Measurements from ENCODE around the gene SLC34A1.

Gene SLC34A1

DNA sequence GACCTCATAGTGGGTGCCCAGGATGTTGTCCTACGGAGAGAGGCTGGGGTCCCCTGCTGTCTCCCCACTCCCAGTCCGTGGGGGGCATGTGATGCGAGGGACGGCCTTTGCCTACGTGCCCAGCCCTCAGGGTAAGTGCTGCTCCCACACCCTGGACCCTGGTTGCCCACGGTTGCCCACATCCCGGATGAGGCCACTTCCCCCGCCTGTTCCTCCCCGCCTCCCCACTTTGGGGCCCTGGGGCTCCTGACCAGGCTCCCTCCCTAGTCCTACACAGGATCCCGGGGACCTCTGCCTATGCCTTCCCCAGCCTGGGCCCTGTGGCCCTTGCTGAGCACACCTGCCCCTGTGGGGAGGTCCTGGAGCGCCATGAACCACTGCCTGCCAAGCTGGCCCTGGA is 1.5 kb downstream of the SLC34A1 start:
- in situ Hi-C loops (cut with HindIII; ENCODE audit: low sequenced_read_pairs): no loop called here

DNA sequence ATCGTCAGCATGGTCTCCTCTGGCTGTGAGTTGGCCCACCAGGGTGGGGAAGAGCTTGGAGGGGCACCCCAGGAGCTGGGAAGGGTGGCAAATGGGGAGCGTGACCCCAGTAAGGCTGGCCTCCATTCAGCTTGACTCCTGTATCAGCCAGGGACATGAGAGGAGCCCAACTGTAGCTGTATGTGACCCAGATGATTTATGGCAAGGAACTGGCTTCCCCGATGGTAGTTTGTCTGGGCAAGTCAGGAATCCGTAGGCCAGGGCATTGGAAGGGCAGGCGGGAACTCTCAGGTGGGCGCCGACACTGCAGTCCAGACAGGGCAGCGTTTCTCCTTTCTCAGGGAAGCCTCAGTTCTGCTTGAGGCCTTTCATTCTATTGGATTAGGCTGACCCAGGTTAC is 2.3 kb downstream of the SLC34A1 start:
- in situ Hi-C loops (cut with HindIII; ENCODE audit: low sequenced_read_pairs): no loop called here

DNA sequence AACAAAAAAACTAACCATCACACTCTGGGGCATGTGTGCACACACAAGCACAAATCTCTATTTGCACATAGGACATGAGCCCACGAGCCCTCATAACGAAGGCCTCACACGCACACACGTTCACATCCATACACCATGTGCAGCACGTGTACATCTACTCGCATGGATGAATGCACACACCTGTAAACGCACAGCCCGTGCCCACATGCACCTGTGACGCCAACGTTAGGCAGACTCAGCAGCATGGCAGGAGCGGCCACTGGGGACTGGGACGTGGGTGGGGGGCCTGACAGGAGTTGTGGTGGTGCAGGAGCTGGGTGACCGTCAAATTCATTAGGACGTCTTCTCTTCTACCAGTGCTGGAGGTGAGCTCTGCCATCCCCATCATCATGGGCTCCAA is 3.2 kb downstream of the SLC34A1 start:
- in situ Hi-C loops (cut with HindIII; ENCODE audit: low sequenced_read_pairs): no loop called here

DNA sequence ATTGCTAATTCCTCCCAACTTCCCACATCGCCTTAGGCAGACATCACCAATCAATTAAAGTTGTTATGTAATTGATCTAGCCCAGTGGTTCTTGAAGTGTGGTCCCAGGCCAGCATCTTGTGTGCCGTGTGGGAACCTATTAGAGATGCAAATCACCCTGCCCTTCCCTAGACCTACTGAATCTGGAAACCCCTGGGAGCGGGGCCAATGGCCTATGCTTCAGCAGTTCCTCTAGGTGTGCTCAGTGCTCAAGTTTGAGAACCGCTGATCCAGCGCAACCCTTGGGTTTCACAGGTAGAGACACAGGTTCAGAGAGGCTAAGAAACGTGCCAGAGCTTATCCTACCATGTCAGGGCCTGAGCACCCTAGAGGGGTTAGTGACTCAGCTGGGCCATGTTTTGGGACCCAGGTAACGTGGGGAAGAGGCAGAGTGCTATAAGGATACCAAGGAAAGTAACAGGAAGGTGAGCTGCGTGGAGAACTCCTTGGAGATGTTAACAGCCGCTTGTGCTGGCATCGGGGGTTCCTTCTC is 4.4 kb downstream of the SLC34A1 start:
- in situ Hi-C loops (cut with HindIII; ENCODE audit: low sequenced_read_pairs): no loop called here

DNA sequence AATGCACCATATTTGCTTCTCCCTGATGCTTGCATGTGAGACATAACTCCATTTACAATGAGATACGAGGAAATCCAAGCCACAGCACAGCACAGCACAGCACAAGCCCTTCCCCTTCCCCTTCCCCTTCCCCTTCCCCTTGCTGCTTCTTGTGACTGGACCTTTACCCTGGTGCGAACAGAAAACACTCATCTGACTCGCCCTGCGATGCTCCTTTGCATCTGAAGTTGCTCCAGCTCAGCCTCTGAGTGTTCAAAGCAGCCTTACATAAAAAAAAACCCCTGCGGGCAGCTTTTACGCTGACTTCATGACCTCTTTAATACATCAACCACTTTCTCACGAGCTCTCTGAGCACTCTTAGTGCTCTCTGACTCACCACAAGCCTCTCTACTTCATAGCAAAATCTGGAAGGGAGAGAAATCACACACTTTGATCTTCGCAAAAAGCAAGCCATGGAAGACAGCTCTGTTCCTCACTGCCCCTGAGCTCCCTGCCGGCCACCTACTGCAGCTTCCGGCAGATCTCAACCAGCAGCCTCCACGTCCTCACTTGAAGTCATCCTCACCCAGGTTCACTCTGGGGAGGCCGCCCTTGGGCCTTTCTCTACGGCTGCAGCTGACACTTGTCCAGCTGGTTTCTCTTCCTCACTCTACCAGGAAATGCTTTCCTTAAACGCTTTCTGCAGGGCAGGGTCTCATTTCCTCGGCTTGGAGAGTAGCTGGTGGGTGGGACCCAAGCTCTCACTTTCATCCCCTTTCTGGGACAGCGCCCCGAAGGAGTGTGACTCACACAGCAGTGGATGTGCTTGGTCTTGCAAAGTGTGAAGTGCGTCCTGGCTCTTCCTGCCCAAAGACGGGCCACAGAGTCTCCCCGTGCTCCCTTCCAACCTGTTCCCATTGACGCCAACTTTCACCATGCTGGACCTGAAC is 5.3 kb downstream of the SLC34A1 start:
- in situ Hi-C loops (cut with HindIII; ENCODE audit: low sequenced_read_pairs): no loop called here

DNA sequence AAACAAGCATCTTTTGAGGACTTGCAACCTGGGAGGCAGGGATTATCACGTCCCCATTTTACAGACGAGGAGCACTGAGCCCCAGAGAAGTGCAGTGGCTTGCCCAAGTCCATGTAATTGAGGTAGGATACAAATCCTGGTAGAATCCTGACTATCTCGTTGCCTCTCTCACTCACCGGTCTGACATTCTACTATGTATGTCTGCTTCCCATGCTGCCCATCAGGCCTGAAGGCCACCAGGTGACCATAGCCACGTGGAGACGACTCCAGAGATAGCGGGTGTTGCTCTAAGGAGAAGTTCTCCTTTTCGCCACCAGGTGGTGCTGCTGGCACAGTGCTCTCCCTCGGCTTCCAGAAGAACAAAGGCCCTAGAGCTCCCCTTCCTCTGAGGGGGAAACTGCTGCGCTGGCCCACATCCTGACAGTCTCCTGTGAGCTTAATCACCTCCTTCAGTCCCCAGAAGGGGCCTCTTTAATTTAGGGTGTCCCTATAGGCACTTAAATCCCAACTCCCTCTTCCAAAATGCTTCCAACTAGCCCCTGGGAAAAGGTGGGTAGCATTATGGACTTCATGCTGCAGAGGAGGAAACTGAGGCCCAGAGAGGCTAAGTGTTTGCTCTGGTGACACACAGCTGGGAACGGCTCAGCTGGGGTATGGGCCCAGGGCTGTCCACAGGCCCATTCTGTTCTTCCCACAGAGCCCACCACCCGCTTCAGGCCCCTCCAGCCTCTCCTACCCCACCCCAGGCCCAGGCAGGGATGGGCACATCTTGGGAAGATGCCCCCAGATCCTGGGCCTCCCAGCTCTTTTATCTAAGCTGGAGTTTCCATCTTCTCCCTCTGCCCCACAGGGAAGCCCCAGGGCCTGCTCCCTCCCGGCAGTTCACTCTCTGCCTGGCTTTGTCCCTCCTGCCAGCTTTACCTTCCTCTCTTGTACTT is 6.4 kb downstream of the SLC34A1 start:
- in situ Hi-C loops (cut with HindIII; ENCODE audit: low sequenced_read_pairs): no loop called here

DNA sequence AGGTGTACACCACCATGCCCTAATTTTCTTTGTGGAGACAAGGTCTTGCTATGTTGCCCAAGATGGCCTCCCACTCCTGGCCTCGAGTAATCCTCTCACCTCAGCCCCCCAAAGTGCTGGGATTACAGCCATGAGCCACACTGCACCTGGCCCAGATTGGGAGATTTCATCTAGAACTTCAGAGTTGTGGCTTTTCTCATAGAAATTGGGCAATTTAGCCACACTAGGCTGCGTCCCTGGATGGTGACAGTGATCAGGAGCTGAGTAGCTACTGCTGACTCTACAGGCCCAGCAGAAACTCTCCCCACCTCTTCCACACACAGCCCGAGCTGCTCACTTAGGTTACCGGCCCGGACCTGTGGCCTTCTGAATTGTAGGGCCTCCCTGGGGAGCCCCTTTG is 8.5 kb downstream of the SLC34A1 start:
- in situ Hi-C loops (cut with HindIII; ENCODE audit: low sequenced_read_pairs): no loop called here

DNA sequence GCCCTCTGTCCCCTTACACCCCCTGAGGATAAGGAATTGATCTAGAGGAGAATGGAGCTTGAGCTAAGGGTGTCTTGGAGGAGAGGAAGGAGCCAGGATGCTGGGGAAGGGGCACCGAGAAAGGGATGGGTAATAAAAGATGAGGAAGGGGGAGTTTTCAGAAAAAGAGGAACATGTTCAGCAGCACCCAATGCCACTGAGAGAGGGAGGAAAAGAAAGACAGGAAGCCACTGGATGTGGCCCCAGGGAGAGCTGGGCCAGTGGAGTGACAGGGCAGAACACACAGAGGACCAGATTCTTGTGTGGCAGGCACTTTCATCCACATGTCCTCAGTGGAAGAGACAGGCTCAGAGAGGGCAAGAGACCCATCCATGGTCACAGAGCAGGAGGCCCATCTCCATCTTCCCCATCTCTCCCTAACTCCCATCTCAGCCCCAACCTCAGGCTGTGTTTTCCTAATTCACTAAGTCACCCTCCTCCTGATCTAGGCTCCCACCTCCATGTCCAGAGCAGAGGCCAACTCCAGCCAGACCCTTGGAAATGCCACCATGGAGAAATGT is 9.1 kb downstream of the SLC34A1 start:
- in situ Hi-C loops (cut with HindIII; ENCODE audit: low sequenced_read_pairs): no loop called here

DNA sequence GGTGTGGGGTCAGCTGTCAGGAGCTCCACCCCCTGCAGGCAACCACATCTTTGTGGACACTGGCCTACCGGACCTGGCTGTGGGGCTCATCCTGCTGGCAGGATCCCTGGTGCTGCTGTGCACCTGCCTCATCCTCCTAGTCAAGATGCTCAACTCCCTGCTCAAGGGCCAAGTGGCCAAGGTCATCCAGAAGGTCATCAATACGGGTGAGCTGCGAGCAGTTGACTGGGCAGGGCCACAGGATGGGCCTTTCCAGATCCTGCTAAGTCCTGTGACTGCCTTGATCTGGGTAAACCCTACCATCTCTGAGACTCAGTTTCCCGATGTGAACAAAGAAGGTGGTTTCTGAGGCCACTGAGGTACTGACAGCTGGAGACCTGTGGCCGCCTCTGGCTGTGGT is 9.8 kb downstream of the SLC34A1 start:
- in situ Hi-C loops (cut with HindIII; ENCODE audit: low sequenced_read_pairs): no loop called here

DNA sequence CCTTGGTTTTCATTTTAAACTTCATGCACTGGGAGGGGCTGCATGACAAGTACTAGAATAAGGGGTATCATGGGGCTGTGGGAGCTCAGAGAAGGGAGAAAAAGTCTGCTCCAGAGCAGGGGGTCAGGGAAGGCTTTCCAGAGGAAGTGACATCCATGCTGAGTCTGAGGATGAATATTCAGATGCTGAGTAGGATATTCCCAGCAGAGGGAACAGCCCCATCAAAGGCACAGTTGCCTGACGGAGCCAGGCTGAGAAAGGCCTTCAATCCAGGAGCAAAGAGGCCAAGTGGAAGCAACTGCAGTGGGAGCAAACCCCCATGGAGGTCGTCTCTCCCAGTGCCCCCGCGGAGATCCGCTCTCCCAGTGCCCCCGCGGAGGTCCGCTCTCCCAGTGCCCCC is 11.8 kb downstream of the SLC34A1 start:
- in situ Hi-C loops (cut with HindIII; ENCODE audit: low sequenced_read_pairs): no loop called here

DNA sequence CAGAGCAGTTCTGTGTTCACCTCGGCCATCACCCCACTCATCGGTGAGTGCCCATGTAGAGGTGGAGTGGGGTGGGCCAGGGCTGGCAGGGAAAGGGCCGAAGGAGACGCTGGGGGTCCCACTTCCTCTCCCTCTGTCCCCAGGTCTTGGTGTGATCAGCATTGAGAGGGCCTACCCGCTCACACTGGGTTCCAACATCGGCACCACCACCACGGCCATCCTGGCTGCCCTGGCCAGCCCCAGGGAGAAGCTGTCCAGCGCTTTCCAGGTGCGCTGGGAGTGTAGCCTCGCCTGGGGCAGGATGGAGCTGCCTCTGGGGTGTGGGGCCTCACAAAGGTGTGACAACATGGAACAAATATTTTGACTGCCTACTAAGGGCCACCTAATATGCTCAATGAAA is 12.6 kb downstream of the SLC34A1 start:
- in situ Hi-C loops (cut with HindIII; ENCODE audit: low sequenced_read_pairs): no loop called here

DNA sequence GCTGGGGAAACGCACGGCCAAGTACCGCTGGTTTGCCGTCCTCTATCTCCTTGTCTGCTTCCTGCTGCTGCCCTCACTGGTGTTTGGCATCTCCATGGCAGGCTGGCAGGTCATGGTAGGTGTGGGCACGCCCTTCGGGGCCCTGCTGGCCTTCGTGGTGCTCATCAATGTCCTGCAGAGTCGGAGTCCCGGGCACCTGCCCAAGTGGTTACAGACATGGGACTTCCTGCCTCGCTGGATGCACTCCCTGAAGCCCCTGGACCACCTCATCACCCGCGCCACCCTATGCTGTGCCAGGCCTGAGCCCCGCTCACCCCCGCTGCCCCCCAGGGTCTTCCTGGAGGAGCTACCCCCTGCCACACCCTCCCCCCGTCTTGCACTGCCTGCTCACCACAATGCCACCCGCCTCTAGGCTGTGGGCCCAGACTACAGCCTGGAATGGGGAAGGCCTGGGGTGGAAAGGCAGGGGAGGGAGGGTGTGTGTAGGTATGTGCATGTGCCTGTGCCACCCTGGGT is 13.7 kb downstream of the SLC34A1 start:
- in situ Hi-C loops (cut with HindIII; ENCODE audit: low sequenced_read_pairs): no loop called here

DNA sequence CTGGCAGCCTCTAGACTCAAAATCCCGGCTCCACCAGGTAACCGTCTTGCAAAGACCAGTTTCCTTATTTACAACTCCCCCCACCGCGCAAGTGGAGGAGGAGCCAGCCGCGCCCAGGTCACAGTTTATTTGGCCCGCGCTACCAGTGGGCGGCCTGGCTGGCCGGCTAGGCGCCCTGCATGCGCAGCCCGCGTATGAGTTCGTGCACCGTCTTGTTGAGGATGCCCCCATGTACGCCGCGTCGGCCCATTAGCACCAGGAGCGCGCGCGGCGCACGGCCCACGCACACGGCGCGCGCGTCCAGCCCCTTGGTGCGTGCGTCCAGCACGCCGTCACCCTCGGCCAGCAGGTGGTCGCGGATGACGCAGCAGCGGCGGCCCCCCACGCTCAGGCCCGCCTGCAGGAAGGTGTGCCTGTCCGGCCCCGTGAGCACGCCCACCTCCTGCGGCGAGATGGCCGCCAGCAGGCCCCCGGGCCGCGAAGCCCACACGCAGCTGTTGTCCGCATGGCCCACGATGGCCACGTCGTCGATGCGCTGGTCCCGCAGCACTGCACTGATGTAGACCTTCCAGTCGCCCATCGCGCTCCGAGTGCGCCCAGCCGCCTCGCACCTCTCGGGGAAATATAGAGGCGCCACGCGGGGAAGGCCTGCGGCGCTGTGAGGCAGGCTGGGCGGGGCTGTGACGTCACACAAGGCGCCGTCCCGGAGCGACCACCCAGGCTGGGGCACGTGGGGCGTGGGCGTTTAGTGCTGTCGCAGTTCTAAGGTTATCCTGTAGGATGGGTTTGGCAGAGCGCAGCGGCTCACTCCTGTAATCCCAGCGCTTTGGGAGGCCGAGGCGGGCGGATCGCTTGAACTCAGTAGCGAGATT is 16.0 kb downstream of the SLC34A1 start, which contains the start of gene PFN3:
Gene PFN3 (minus strand): TSS at position 665 of the 872 bp plus-strand sequence. CDS start 85 bp downstream, at position 580.
- in situ Hi-C loops (cut with HindIII; ENCODE audit: low sequenced_read_pairs): no loop called here

DNA sequence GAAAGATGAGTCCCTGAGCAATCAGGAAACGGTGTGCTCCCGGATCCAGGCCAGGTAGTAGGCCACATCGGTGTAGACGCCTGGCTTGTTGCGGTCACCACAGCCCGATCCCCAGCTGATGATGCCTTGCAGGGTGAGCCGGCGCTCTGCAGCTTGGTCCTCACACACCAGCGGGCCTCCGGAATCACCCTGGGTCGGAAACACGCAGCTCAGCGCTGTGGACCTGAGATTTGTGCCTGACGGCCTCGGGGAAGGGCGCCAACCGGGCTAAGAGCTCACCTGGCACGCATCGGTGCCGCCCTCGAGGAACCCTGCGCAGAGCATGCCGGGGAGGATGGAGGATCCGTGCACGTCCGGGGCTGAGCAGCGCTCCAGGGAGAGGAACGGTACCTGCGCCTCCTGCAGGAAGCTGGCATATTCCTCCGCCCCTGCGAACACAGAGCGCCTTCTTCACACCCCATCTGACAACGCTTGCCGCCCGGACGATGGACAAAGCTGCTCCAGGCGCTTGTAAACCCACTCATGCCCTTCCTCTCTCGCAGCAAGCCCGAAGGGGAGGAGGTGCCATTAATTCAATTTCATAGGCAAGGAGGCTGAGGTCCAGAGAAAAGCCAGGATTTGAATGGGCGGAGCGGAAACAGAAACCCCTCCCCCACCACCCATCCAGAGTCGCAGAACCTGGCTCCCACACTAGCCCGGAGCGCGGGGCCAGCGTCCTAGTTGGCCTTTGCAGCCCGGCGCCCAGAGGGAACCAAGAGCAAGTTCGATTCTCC is 18.2 kb downstream of the SLC34A1 start:
- in situ Hi-C loops (cut with HindIII; ENCODE audit: low sequenced_read_pairs): no loop called here

DNA sequence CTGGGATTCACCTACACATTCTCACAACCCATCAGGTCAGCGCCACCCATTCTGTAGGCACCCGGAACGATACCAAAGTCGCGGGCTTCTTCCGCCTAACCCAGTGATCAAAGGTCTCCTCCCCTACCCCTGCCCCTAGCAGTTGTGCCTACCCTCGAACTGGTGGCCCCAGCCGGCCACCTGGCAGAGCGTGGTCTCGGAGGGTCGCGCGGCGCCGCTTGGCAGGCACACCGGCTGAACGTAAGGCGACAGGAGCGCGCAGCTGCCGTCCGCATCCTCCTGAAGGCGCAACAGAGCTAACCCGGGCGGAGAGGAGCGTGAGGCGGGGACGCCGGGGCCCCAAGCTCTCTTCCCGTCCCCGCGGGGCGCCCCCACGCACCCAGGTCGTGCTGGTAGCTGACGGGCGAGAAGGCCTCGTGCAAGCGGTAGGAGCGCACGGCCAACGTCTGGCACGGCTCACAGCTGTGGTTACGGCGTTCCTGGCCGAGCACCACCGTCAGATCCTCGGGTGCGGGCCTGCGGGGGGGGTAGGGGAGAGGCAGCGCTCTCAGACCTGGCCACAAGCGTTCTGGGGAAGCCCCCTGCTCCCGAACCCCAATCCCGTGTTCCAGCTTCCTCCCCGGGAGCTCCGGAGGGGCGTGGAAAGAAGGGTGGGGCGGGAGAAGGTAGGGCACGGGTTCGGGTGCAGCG is 19.0 kb downstream of the SLC34A1 start:
- in situ Hi-C loops (cut with HindIII; ENCODE audit: low sequenced_read_pairs): no loop called here

DNA sequence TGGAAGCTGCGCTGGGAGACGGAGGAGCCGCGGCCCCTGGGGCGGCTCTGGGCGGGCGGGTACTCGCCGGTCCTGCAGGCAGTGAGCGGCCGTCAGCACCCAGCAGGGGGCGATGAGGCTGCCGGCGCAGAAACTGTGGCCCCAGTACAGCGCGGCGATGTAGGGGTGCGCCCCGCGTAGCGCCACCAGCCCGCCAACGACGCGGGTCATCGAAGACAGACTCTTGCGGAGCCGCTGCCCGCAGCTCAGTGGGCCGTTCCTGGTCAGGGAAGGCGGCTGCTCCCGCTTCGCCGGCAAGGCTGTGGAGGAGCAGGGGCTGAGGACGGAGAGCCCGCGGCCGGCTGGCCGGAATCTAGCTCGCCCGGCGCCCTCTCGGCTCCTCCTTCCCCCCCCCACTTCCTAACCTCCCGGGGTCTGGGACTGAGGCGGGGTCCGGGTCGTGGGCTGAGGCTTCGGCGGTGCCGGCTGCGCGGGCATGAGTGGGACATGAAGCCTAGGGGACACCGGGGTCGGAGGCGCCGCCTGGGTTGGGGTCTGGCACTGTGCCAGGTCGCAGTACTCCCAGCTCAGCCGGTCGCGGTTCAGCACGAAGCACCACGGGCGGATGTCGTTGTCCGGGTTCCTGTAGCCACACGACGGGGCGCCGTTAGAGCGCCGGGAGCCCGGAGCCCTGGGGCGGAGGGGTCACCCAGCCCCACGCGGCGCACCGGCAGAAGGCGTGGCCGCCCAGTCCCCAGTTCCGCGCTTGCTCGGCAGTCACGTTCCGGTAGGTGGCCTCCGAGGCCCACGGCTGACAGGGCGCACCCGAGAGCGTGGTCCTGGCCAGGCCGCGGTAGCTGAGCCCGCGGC is 19.8 kb downstream of the SLC34A1 start:
- in situ Hi-C loops (cut with HindIII; ENCODE audit: low sequenced_read_pairs): no loop called here

DNA sequence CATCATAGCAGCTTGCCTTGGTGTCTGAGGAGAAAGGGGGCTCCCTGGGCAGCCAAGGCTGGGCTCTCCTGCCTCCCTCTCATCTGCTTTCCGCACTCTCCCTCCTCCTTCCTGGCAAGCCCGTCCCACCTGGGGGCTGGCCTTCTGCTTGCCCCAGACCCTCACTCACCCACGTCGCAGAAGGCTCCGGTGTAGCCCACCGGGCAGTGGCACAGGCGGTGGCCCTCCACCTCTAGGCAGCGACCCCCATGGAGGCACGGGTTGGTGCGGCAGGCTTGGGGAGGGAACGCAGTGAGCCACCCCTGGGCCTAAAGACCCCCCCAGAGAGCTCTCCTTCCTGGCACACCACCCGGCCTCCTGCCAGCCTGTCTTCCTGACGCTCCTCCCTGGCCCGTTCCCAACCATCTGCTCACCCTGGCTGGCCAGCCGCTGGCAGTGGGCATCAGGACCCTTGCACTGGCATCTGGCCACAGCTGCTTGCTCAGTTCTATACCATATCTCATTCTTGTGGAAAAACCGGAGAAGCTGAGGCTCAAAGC is 20.5 kb downstream of the SLC34A1 start:
- in situ Hi-C loops (cut with HindIII; ENCODE audit: low sequenced_read_pairs): no loop called here
